ENCODE results near the gene CSF1R. TPM values are rescaled to one million over a fixed set of nuclear protein-coding genes. Genes with fewer than 3 reads are reported as not detected.

CSF1R gene
- polyA plus RNA-seq, 1 of the 3 experiments (the other 2 are of a cell fraction), result 0.25 TPM

GRCh38 chr5:150129454-150129812 is 43.1 kb upstream of the CSF1R start:
- no peak overlapping the region for H3K4me3 ChIP-seq (ENCODE audit: low read depth in 2 of 2, low read length in 1 of 2)
- WGBS (ENCODE audit: low lambda C conversion rate), result 89% methylated on average over 7 of the region's 8 CpGs
- H3K9me2 ChIP-seq, result no peaks in the 10 kb centered on the region
- H4K20me1 ChIP-seq (ENCODE audit: insufficient read depth), result no peaks in the 10 kb centered on the region
- H3K27me3 ChIP-seq (ENCODE audit: insufficient read depth), result no peaks in the 10 kb centered on the region
- H3K9me3 ChIP-seq, result no peaks in the 10 kb centered on the region
- no peak overlapping the region; a peak in 1 of 4 replicates for H3K27ac ChIP-seq (ENCODE audit: low read depth in 2 of 2, low read length in 1 of 2)
- H3K4me2 ChIP-seq, result no peak overlapping the region
- DNase-seq, result no peak
- H3K9ac ChIP-seq, result no peak overlapping the region
- peaks cover 36 to 78% of the 10 kb centered on the region in 2 experiments for H3K36me3 ChIP-seq (replicated peaks in 1 of 2; ENCODE audit: control insufficient read depth in 1 of 2, insufficient read depth in 2 of 2, low read length in 1 of 2)
- CTCF ChIA-PET, result interaction anchor here (0.6 to 12.5 kb wide), 16 partner anchors 9 to 222 kb away, joined by 3 to 173 read pairs (median 6); partner anchors contain the start of gene PDGFRB
- no peaks in the 10 kb centered on the region; a peak in 1 of 4 replicates for H3K4me1 ChIP-seq (ENCODE audit: control insufficient read depth in 1 of 2, insufficient read depth in 2 of 2, low read depth in 1 of 2, low read length in 1 of 2)
- TF ChIP-seq NFIC (IDR thresholded peaks at IDR 0.05; ENCODE audit: borderline replicate concordance) (no peak), ZBTB33 (IDR thresholded peaks at IDR 0.05; ENCODE audit: borderline replicate concordance, low read depth) (no peak), MXI1 (IDR thresholded peaks at IDR 0.05; ENCODE audit: low read depth, low read length) (no peak), CHD2 (IDR thresholded peaks at IDR 0.05; ENCODE audit: low read length, partially characterized antibody) (no peak), GATA2 (CRISPR knock-in tag; IDR thresholded peaks at IDR 0.05) (no peak), GABPA (IDR thresholded peaks at IDR 0.05; ENCODE audit: low read depth) (no peak), TCF12 (IDR thresholded peaks at IDR 0.05) (no peak), ELF1 (IDR thresholded peaks at IDR 0.05) (no peak), TAF1 (IDR thresholded peaks at IDR 0.05; ENCODE audit: borderline replicate concordance, low read depth, low read length) (no peak), FOSL2 (IDR thresholded peaks at IDR 0.05; ENCODE audit: borderline replicate concordance, low read depth) (no peak), YY1 (IDR thresholded peaks at IDR 0.05; ENCODE audit: low read depth) (no peak), RXRA (IDR thresholded peaks at IDR 0.05; ENCODE audit: borderline replicate concordance, low read depth) (no peak), SMC3 (IDR thresholded peaks at IDR 0.05; ENCODE audit: low read depth, low read length) (no peak), MEF2A (IDR thresholded peaks at IDR 0.05; ENCODE audit: borderline replicate concordance, low read depth) (no peak)
- TF ChIP-seq, protein P1, sequence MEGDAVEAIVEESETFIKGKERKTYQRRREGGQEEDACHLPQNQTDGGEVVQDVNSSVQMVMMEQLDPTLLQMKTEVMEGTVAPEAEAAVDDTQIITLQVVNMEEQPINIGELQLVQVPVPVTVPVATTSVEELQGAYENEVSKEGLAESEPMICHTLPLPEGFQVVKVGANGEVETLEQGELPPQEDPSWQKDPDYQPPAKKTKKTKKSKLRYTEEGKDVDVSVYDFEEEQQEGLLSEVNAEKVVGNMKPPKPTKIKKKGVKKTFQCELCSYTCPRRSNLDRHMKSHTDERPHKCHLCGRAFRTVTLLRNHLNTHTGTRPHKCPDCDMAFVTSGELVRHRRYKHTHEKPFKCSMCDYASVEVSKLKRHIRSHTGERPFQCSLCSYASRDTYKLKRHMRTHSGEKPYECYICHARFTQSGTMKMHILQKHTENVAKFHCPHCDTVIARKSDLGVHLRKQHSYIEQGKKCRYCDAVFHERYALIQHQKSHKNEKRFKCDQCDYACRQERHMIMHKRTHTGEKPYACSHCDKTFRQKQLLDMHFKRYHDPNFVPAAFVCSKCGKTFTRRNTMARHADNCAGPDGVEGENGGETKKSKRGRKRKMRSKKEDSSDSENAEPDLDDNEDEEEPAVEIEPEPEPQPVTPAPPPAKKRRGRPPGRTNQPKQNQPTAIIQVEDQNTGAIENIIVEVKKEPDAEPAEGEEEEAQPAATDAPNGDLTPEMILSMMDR (IDR thresholded peaks at IDR 0.05), result no peak
- H2AFZ ChIP-seq (ENCODE audit: low read depth), result no peak overlapping the region
- no peaks in the 10 kb centered on the region for H3K79me2 ChIP-seq (ENCODE audit: insufficient read depth)
- H3F3A ChIP-seq (replicated peaks; ENCODE audit: insufficient read depth), result no peaks in the 10 kb centered on the region
- POLR2A ChIA-PET, result no interaction called here

- ChIA-PET POLR2A (no interaction called here), CTCF (interaction anchor here (1.4 to 12.5 kb wide), 4 partner anchors 8 to 136 kb away, joined by 4 to 173 read pairs (median 48); no protein-coding TSS in a partner anchor)
- Histone ChIP-seq H3K4me1 (ENCODE audit: control insufficient read depth in 1 of 2, insufficient read depth in 2 of 2, low read depth in 1 of 2, low read length in 1 of 2) (no peaks in the 10 kb centered on the region; a peak in 1 of 4 replicates), H3K36me3 (replicated peaks in 1 of 2; ENCODE audit: control insufficient read depth in 1 of 2, insufficient read depth in 2 of 2, low read length in 1 of 2) (peaks cover 32 to 77% of the 10 kb centered on the region in 2 experiments), H3K79me2 (ENCODE audit: insufficient read depth) (no peaks in the 10 kb centered on the region), H3K27ac (ENCODE audit: low read depth in 2 of 2, low read length in 1 of 2) (no peak overlapping the region), H3K27me3 (ENCODE audit: insufficient read depth) (no peaks in the 10 kb centered on the region), H3K9me2 (no peaks in the 10 kb centered on the region), H3F3A (replicated peaks; ENCODE audit: insufficient read depth) (no peaks in the 10 kb centered on the region), H2AFZ (ENCODE audit: low read depth) (no peak overlapping the region), H3K9me3 (no peaks in the 10 kb centered on the region), H3K4me3 (ENCODE audit: low read depth in 2 of 2, low read length in 1 of 2) (no peak overlapping the region), H3K9ac (no peak overlapping the region), H4K20me1 (ENCODE audit: insufficient read depth) (no peaks in the 10 kb centered on the region), H3K4me2 (no peak overlapping the region)
- no peak for DNase-seq
- TF ChIP-seq SIN3A (IDR thresholded peaks at IDR 0.05; ENCODE audit: borderline replicate concordance, low read depth, low read length) (no peak), MXI1 (IDR thresholded peaks at IDR 0.05; ENCODE audit: low read depth, low read length) (no peak), MEF2A (IDR thresholded peaks at IDR 0.05; ENCODE audit: borderline replicate concordance, low read depth) (no peak)
- WGBS (ENCODE audit: low lambda C conversion rate), result 100% methylated on average over 1 of the region's 6 CpGs
These were observed 40.5 kb upstream of the CSF1R start for GRCh38 chr5:150126921-150127265.
